GM18505 (cell line): ENCODE data around the gene VDAC1.

ENCODE experiments used
- ATAC-seq: cut with Tn5 transposase; IDR thresholded peaks from one replicate; pipeline ENCODE4 v1.9.1; 2021; ENCODE audit not compliant: unreplicated experiment
- POLR2A ChIP-seq: IDR thresholded peaks from 4 replicates; pipeline ENCODE4 v1.6.1; 2011; ENCODE audit warnings: borderline replicate concordance; ENCODE audit not compliant: insufficient read depth, insufficient read length; ENCODE audit errors: extremely low read depth

VDAC1 gene

GRCh38 chr5:133921979-133922378 is 82.8 kb downstream of the VDAC1 start:
- TF ChIP-seq POLR2A = no peak
- no peak for ATAC-seq
